GM12878 (cell line): ENCODE measurements around the gene CRB3. TPM values are rescaled to one million over a fixed set of nuclear protein-coding genes. Genes with fewer than 3 reads are reported as not detected.

Experiments
- ATAC-seq: fragments of 200-7000 bp; cut with Tn5 transposase; 3 replicates; pipeline ENCODE4 v1.9.1; 2020; ENCODE audit warnings: mild to moderate bottlenecking, moderate library complexity
- BruUV-seq: library from RNA; stranded (reverse); fragments of 400-500 nt; replicated peaks from 2 replicates; lab custom pipeline; 2021; lab: Mats Ljungman, UMichigan
- CTCF ChIA-PET: fragments of 300-600 bp; sonication (Branson Sonifier 250); formaldehyde crosslinking; extraction: SDS; loops from one replicate; lab custom pipeline; 2021; ENCODE audit warnings: inconsistent platforms; lab: Yijun Ruan, JAX
- POLR2A ChIA-PET: fragments of 350-600 bp; formaldehyde crosslinking; extraction: SDS; loops from one replicate; lab custom pipeline; 2021; ENCODE audit warnings: inconsistent platforms; lab: Charles Lee
- RAD21 ChIA-PET: fragments of 300-600 bp; sonication (Branson Sonifier 250); formaldehyde crosslinking; loops from one replicate; lab custom pipeline; 2023; ENCODE audit warnings: antibody characterized with exemption; ENCODE audit not compliant: unreplicated experiment; lab: Charles Lee
- SMC1A ChIA-PET: fragments of 300-600 bp; sonication (Branson Sonifier 250); formaldehyde crosslinking; loops from one replicate; lab custom pipeline; 2023; ENCODE audit not compliant: unreplicated experiment, uncharacterized antibody; lab: Charles Lee
- DNase-seq: peaks from one replicate; pipeline ENCODE4 v3.0.0-alpha.2; 2011; ENCODE audit warnings: low read depth, low spot score
- FAIRE-seq: peaks from 3 replicates; lab custom pipeline; 2011; peaks lifted over from hg19 to GRCh38; lab: Jason Lieb, UNC
- H2AFZ ChIP-seq: 2 replicates; pipeline ENCODE4 v1.6.0; 2011; ENCODE audit warnings: low read depth, low read length, control low read depth; ENCODE audit not compliant: control insufficient read depth
- H3K27ac ChIP-seq: 2 replicates; pipeline ENCODE4 v1.5.1; 2011; ENCODE audit warnings: control low read depth; ENCODE audit not compliant: control insufficient read depth, insufficient read depth
- H3K27me3 ChIP-seq, 2 experiments: replicated peaks in 1 of 2; 2 replicates each; pipeline versions ENCODE4 v1.6.0 to v1.6.1; 2011; ENCODE audit warnings: low read length in 1 of 2; ENCODE audit not compliant: control insufficient read depth in 2 of 2, insufficient read depth in 2 of 2
- H3K36me3 ChIP-seq, 2 experiments: 2 replicates each; pipeline ENCODE4 v1.5.1; 2011; ENCODE audit warnings: low read length in 1 of 2; ENCODE audit not compliant: control insufficient read depth in 2 of 2, insufficient read depth in 2 of 2
- H3K4me1 ChIP-seq: 2 replicates; pipeline ENCODE4 v1.6.1; 2011; ENCODE audit warnings: mild to moderate bottlenecking, low read length, moderate library complexity, mixed read lengths; ENCODE audit not compliant: control insufficient read depth, insufficient read depth
- H3K4me2 ChIP-seq: 2 replicates; pipeline ENCODE4 v1.6.0; 2011; ENCODE audit warnings: control low read depth; ENCODE audit not compliant: control insufficient read depth, insufficient read depth
- H3K4me3 ChIP-seq: fragments of 200-600 bp; sonication (generic); 2 replicates; pipeline ENCODE4 v1.5.1; 2016
- H3K79me2 ChIP-seq: 2 replicates; pipeline ENCODE4 v1.6.0; 2011; ENCODE audit warnings: low read length; ENCODE audit not compliant: control insufficient read depth, insufficient read depth
- H3K9ac ChIP-seq: 2 replicates; pipeline ENCODE4 v1.8.0; 2011; ENCODE audit warnings: low read length, control low read depth, mixed read lengths; ENCODE audit not compliant: control insufficient read depth, insufficient read depth
- H3K9me3 ChIP-seq: replicated peaks from 3 replicates; pipeline ENCODE4 v1.5.1; 2011; ENCODE audit warnings: mild to moderate bottlenecking, low read length; ENCODE audit not compliant: control insufficient read depth, insufficient read depth
- H4K20me1 ChIP-seq: 2 replicates; pipeline ENCODE4 v1.6.0; 2011; ENCODE audit not compliant: control insufficient read depth, insufficient read depth
- CREB1 ChIP-seq: IDR thresholded peaks from 2 replicates; pipeline ENCODE4 v1.6.1; 2012; ENCODE audit warnings: low read depth, mild to moderate bottlenecking, inconsistent platforms
- DPF2 ChIP-seq: fragments of 450-650 bp; IDR thresholded peaks from 2 replicates; pipeline ENCODE4 v1.6.1; 2017; ENCODE audit warnings: mild to moderate bottlenecking
- HDAC2 ChIP-seq: fragments of 200-600 bp; sonication (generic); IDR thresholded peaks from 2 replicates; pipeline ENCODE4 v1.6.1; 2017
- LARP7 ChIP-seq: fragments of 450-650 bp; IDR thresholded peaks from 2 replicates; pipeline ENCODE4 v1.6.1; 2017; ENCODE audit warnings: mild to moderate bottlenecking
- MTA2 ChIP-seq: fragments of 450-650 bp; IDR thresholded peaks from 2 replicates; pipeline ENCODE4 v1.6.1; 2016; ENCODE audit warnings: low read depth, mild to moderate bottlenecking, moderate library complexity
- NFYA ChIP-seq: IDR thresholded peaks from 2 replicates; pipeline ENCODE4 v1.6.1; 2011; ENCODE audit warnings: low read depth, mild to moderate bottlenecking, low read length, improper control_type of control experiment, borderline replicate concordance
- POLR2AphosphoS5 ChIP-seq: IDR thresholded peaks from 2 replicates; pipeline ENCODE4 v1.6.1; 2011; ENCODE audit warnings: mild to moderate bottlenecking, low read length, inconsistent platforms
- RFX5 ChIP-seq: IDR thresholded peaks from 2 replicates; pipeline ENCODE4 v1.6.1; 2011; ENCODE audit warnings: low read depth, low read length, improper control_type of control experiment
- SMARCA5 ChIP-seq: fragments of 450-650 bp; IDR thresholded peaks from 2 replicates; pipeline ENCODE4 v1.6.1; 2017; ENCODE audit warnings: mild to moderate bottlenecking
- STAT1 ChIP-seq: fragments of 450-650 bp; conservative IDR thresholded peaks from 2 replicates; pipeline ENCODE4 v1.6.1; 2014; ENCODE audit warnings: antibody characterized with exemption, mild to moderate bottlenecking
- TAF1 ChIP-seq: IDR thresholded peaks from 2 replicates; pipeline ENCODE4 v1.6.1; 2011; ENCODE audit warnings: mild to moderate bottlenecking, low read depth, low read length, borderline replicate concordance
- WGBS: methylation state at CpG from one replicate; pipeline ENCODE4 v1.1.6; 2016; ENCODE audit warnings: low lambda C conversion rate; ENCODE audit not compliant: insufficient replicate concordance, insufficient coverage; ENCODE audit errors: missing lambda C conversion rate; 5-methylcytosine and 5-hydroxymethylcytosine counted together
- in situ Hi-C: fragments of 300-500 bp; cut with MboI; formaldehyde crosslinking; loops from 9 replicates; pipeline ENCODE4 v1.14.3; 2018; ENCODE audit warnings: mixed read lengths
- intact Hi-C: fragments of 100-400 bp; cut with micrococcal nuclease; formaldehyde crosslinking; loops from one replicate; pipeline ENCODE4 v1.14.2; 2022; ENCODE audit not compliant: unreplicated experiment
- polyA plus RNA-seq, 11 experiments: library from polyadenylated mRNA; depleted of rRNA in 4 of 11; unstranded in 6 of 11; stranded (reverse) in 5 of 11; fragments of >200 nt; fragmentation: Nextera tagmentation in 4 of 11; fragmentation: Illumina TruSeq in 1 of 11; extraction: Ambion mirVana in 4 of 11; extraction: Trizol in 1 of 11; gene quantifications; 1 replicate in 1 of 11; 2 replicates in 10 of 11; pipeline versions ENCODE4 v1.2.1 to v1.2.3, GENCODE V29; 2011 to 2016; ENCODE audit warnings: inconsistent platforms in 2 of 11, missing spikeins in 2 of 11, low read depth in 1 of 11
- total RNA-seq, 4 experiments: library from RNA; depleted of rRNA in 3 of 4; stranded (reverse); fragments of >200 nt in 3 of 4; fragmentation: Illumina TruSeq in 1 of 4; extraction: Trizol in 1 of 4; gene quantifications; 2 replicates each; pipeline versions ENCODE4 v1.2.1 to v1.2.3, GENCODE V29; 2013 to 2021
- TF ChIP-seq, protein P1 (sequence below): IDR thresholded peaks from 2 replicates; pipeline ENCODE4 v1.6.1; 2011; ENCODE audit warnings: borderline replicate concordance, low read depth, mild to moderate bottlenecking, moderate library complexity, mixed read lengths, low read length; ENCODE audit not compliant: insufficient read depth; ENCODE audit errors: extremely low read length
- TF ChIP-seq, protein P2 (sequence below): IDR thresholded peaks from 2 replicates; pipeline ENCODE4 v1.6.1; 2011; ENCODE audit warnings: borderline replicate concordance, low read depth, mild to moderate bottlenecking, moderate library complexity, low read length; ENCODE audit not compliant: insufficient read depth, poor library complexity, severe bottlenecking
- TF ChIP-seq, protein P3 (sequence below): fragments of 450-650 bp; IDR thresholded peaks from 2 replicates; pipeline ENCODE4 v1.6.1; 2016; ENCODE audit warnings: mild to moderate bottlenecking

The CRB3 gene
- total and polyA plus RNA-seq, 10 of the 15 experiments (the other 5 are each of a cell fraction or from before 2014, with no cell fraction given), result 0.11 to 1.9 (median 0.98) TPM; not detected in 1

DNA sequence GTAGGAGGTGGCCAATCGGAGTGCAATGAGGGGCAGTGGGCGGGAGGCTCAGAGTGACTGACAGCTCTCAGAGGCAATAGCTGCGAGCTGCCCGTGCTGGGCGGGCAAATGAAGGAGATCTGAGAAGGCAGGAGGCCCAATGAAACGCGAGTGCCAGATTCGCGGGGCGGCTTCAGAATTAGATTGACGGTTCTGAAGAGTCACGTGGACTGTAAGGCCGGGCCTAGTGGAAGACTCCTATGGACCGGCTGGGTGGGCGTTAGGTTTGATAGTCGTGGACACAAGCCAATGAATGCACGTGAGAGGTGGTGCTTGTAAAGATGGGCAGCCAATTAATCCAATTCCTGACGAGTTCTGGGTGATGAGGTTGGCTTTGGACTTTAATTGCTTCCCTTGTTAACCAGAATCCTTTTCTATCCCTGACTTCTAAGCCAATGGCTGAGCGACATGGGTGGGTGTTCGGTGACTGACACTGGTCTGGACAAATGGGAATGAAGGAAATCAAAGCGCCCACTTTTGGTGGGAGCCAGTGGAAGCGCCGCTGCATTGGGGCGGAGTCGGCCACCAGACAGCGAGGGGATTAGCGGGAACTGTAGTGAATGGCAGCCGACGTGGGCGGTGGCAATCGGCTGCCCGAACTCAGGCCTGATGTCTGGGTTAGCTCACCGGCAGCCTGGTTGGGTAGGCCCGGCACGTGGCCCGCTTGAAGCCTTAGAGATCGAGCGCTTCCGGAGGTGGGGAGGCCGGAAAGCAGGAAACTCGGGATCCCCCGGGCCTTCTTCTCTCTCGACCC, 38.9 kb upstream of the CRB3 start (continued):
- peak; percentile 81 for TF ChIP-seq CREB1
- TF ChIP-seq, protein P1, sequence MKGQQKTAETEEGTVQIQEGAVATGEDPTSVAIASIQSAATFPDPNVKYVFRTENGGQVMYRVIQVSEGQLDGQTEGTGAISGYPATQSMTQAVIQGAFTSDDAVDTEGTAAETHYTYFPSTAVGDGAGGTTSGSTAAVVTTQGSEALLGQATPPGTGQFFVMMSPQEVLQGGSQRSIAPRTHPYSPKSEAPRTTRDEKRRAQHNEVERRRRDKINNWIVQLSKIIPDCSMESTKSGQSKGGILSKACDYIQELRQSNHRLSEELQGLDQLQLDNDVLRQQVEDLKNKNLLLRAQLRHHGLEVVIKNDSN, result peak; percentile 88
- TF ChIP-seq STAT1, result no peak

DNA sequence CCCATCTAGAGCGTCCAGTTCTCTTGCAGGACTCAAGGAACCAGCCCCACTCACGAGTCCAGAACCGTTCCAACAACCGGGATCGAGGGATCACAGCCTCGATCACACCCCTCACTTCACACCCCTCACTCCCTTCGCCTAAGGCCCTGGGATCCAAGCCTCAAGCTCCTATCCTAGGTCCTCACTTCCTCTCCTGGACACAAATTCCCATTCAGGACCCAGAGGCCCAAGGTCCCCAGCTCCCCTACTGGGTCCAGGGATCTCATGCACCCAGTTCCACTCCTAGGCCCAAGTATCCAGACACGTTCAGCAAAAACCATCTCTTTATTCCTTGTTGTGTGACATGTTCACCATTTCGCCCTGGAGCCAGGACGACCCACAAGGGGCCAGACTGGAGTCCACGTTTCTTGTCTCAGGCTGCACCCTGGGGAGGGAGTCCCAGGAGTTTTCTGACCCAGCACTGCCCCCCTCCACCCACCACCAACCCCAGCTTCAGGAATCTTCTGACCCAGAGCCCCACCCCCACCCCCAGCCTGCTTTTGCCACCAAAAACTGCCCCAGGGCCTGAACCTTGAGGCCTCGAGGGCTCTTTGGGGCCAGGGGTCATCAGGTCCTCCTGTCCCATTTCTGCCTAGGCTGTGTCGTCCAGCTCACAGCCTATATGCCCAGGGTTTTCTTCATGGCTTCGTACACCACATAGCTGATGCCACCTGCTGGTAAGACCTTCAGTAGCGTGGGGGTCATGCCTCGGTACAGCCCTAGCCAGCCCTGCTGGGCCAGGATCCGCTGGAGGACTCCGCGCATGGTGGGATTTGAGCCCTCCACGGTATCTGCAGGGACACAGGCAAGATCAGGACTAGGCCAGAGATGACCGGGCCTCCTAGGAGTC, 38.1 kb upstream of the CRB3 start:
- ChIA-PET RAD21 (interaction anchor here (1.2 to 1.7 kb wide), 3 partner anchors 54 to 446 kb away, joined by 3 to 9 read pairs (median 5); partner anchors contain the start of gene ALKBH7), POLR2A (interaction anchor here (0.6 to 1.8 kb wide), 5 partner anchors 10 to 447 kb away, joined by 3 to 13 read pairs (median 4); partner anchors contain the start of gene ALKBH7), SMC1A (interaction anchor here (1.0 to 1.6 kb wide), 2 partner anchors 9 to 10 kb away, joined by 5 read pairs; no protein-coding TSS in a partner anchor), CTCF (interaction anchor here (0.9 to 2.2 kb wide), 5 partner anchors 9 to 311 kb away, joined by 3 to 8 read pairs (median 3); partner anchors contain the start of gene ALKBH7)
- peaks cover 5% of the 10 kb centered on the region for H3K4me1 ChIP-seq
- H3K4me2 ChIP-seq, result peak overlapping the region; percentile 56
- peaks cover 34% of the 10 kb centered on the region for H3K79me2 ChIP-seq
- H3K27ac ChIP-seq, result peak overlapping the region; percentile 58
- H3K9me3 ChIP-seq, result no peaks in the 10 kb centered on the region; the same call in 2 of the 3 replicates
- DNase-seq, result no peak
- in situ Hi-C loops, result no loop called here
- BruUV-seq, result TSS peak; percentile 82
- intact Hi-C loops, result loop anchor here (1.0 kb wide), 2 partner anchors 33 to 34 kb away; partner anchors contain the start of gene GTF2F1
- peak overlapping the region; percentile 6; the same call in 1 of the 2 replicates for H3K4me3 ChIP-seq
- ATAC-seq, result no peak
- H3K9ac ChIP-seq, result no peak overlapping the region
- peak; percentile 23 for FAIRE-seq
- H3K36me3 ChIP-seq, result peaks cover 0 to 9% of the 10 kb centered on the region in 2 experiments; a peak in 2 of 4 replicates
- peaks cover 19% of the 10 kb centered on the region for H4K20me1 ChIP-seq
- peak overlapping the region; percentile 72 for H2AFZ ChIP-seq
- 94% methylated on average over 21 of the region's 21 CpGs for WGBS
- no peaks in the 10 kb centered on the region for H3K27me3 ChIP-seq
- no peak for TF ChIP-seq MTA2
- 0 out of 2 replicates have a peak, but pooled peaks have one; percentile 18 for TF ChIP-seq POLR2AphosphoS5
- TF ChIP-seq SMARCA5, result 0 out of 2 replicates have a peak, but pooled peaks have one; percentile 75
- TF ChIP-seq, protein P1, result no peak
- TF ChIP-seq RFX5, result no peak
- TF ChIP-seq NFYA, result no peak
- peak; percentile 68; the same call in 1 of the 2 replicates for TF ChIP-seq LARP7
- TF ChIP-seq DPF2, result no peak
- TF ChIP-seq HDAC2, result 0 out of 2 replicates have a peak, but pooled peaks have one; percentile 9
- TF ChIP-seq, protein P2, sequence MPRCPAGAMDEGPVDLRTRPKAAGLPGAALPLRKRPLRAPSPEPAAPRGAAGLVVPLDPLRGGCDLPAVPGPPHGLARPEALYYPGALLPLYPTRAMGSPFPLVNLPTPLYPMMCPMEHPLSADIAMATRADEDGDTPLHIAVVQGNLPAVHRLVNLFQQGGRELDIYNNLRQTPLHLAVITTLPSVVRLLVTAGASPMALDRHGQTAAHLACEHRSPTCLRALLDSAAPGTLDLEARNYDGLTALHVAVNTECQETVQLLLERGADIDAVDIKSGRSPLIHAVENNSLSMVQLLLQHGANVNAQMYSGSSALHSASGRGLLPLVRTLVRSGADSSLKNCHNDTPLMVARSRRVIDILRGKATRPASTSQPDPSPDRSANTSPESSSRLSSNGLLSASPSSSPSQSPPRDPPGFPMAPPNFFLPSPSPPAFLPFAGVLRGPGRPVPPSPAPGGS, result no peak
- 0 out of 2 replicates have a peak, but pooled peaks have one; percentile 7 for TF ChIP-seq TAF1
- TF ChIP-seq, protein P3, sequence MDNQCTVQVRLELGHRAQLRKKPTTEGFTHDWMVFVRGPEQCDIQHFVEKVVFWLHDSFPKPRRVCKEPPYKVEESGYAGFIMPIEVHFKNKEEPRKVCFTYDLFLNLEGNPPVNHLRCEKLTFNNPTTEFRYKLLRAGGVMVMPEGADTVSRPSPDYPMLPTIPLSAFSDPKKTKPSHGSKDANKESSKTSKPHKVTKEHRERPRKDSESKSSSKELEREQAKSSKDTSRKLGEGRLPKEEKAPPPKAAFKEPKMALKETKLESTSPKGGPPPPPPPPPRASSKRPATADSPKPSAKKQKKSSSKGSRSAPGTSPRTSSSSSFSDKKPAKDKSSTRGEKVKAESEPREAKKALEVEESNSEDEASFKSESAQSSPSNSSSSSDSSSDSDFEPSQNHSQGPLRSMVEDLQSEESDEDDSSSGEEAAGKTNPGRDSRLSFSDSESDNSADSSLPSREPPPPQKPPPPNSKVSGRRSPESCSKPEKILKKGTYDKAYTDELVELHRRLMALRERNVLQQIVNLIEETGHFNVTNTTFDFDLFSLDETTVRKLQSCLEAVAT, result peak; percentile 86
